ENCODE measurements around the gene WLS.
"Not testable (repeated sequence)": the region's sequence is repeated elsewhere in the genome, so short reads cannot be mapped to it uniquely, and the experiment has no call there.

WLS gene

GRCh38 chr1:68232289-68233148, at the start of gene WLS:
TSS of gene WLS (minus strand) at chr1:68232523. CDS start at chr1:68232299, 224 bp downstream.
- no peak for FAIRE-seq
- no peak for DNase-seq (ENCODE audit: low spot score)

- no peak for FAIRE-seq
- DNase-seq (ENCODE audit: low spot score), result no peak
Observed at GRCh38 chr1:68280286-68280685, 48.0 kb upstream of the WLS start.

- no peak for FAIRE-seq
- DNase-seq (ENCODE audit: low spot score), result no peak
Observed at GRCh38 chr1:68279846-68280245, 47.5 kb upstream of the WLS start.

- FAIRE-seq, result no peak
- no peak for DNase-seq (ENCODE audit: low spot score)
Observed at GRCh38 chr1:68278221-68278620, 45.9 kb upstream of the WLS start.

- DNase-seq (ENCODE audit: low spot score), result no peak
- FAIRE-seq, result no peak
Observed at GRCh38 chr1:68276448-68276847, 44.1 kb upstream of the WLS start.

- FAIRE-seq (no peak), DNase-seq (ENCODE audit: low spot score) (no peak)
Observed at GRCh38 chr1:68273530-68273929, 41.2 kb upstream of the WLS start.

- DNase-seq (ENCODE audit: low spot score) (no peak), FAIRE-seq (no peak)
Observed at GRCh38 chr1:68271596-68271995, 39.3 kb upstream of the WLS start.

GRCh38 chr1:68270951-68271350, 38.6 kb upstream of the WLS start:
- no peak for FAIRE-seq
- DNase-seq (ENCODE audit: low spot score), result no peak

- DNase-seq (ENCODE audit: low spot score) (no peak), FAIRE-seq (no peak)
Observed at GRCh38 chr1:68269637-68270430, 37.5 kb upstream of the WLS start.

- FAIRE-seq (no peak), DNase-seq (ENCODE audit: low spot score) (no peak)
Observed at GRCh38 chr1:68268896-68269483, 36.7 kb upstream of the WLS start.

- not testable (repeated sequence) for FAIRE-seq; DNase-seq (ENCODE audit: low spot score)
Observed at GRCh38 chr1:68256824-68257223, 24.5 kb upstream of the WLS start.

GRCh38 chr1:68255301-68255700, 23.0 kb upstream of the WLS start:
- DNase-seq (ENCODE audit: low spot score), result no peak

GRCh38 chr1:68254667-68255226, 22.4 kb upstream of the WLS start:
- FAIRE-seq (no peak), DNase-seq (ENCODE audit: low spot score) (no peak)

More at GRCh38 chr1:68255301-68255700, 23.0 kb upstream of the WLS start:
- FAIRE-seq, result no peak

GRCh38 chr1:68237040-68237439, 4.7 kb upstream of the WLS start:
- FAIRE-seq (no peak), DNase-seq (ENCODE audit: low spot score) (no peak)

GRCh38 chr1:68234094-68234493, 1.8 kb upstream of the WLS start:
- DNase-seq (ENCODE audit: low spot score), result no peak
- no peak for FAIRE-seq

- FAIRE-seq, result no peak
Observed at GRCh38 chr1:68233202-68233601, 879 bp upstream of the WLS start.

GRCh38 chr1:68231627-68232288, 565 bp downstream of the WLS start:
- FAIRE-seq, result no peak
- no peak for DNase-seq (ENCODE audit: low spot score)

More at GRCh38 chr1:68233202-68233601, 879 bp upstream of the WLS start:
- DNase-seq (ENCODE audit: low spot score), result no peak

- DNase-seq (ENCODE audit: low spot score), result no peak
- FAIRE-seq, result no peak
Observed at GRCh38 chr1:68230901-68231626, 1.3 kb downstream of the WLS start.

GRCh38 chr1:68230484-68230802, 1.9 kb downstream of the WLS start:
- DNase-seq (ENCODE audit: low spot score) (no peak), FAIRE-seq (no peak)

- DNase-seq (ENCODE audit: low spot score), result no peak
Observed at GRCh38 chr1:68229650-68230483, 2.5 kb downstream of the WLS start.

More at GRCh38 chr1:68229650-68230483, 2.5 kb downstream of the WLS start:
- FAIRE-seq, result no peak

All from RCC 7860 (cell line).